ENCODE results near the gene GPX4. TPM values are rescaled to one million over a fixed set of nuclear protein-coding genes. Genes with fewer than 3 reads are reported as not detected.

GPX4 gene
- total and polyA plus RNA-seq, 2 experiments from 2014 or later, result 351 to 573 TPM

DNA sequence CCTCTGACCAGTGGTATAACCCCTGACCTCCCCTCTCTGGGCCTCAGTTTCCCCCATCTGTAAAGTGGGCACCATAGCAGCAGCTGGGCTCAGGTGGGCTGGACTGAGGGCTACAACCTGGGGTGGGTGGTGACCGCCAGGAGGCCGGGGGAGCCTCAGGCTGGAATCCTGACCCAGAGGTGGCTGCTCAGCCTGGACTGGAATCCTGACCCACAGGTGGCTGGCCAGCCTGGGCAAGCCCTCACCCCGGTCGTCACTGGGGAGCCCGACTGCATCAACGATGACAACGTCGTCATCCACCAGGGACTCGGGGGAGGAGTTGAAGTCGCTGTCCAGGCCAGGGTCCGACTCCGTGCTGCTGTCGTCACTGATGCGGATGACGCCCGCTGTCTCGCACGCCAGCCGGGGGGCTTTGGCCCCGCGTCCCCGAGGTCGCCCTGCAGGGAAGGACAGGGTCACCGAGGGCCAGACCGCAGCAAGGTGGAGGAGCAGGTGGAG is 10.2 kb downstream of the GPX4 start:
- Histone ChIP-seq H3F3A (replicated peaks; ENCODE audit: low read depth) (0 out of 2 replicates have a peak, but pooled peaks cover 3% of the 10 kb centered on the region), H2AFZ (no peak overlapping the region), H3K4me3 (no peak overlapping the region), H3K27me3 (ENCODE audit: insufficient read depth) (no peaks in the 10 kb centered on the region), H3K36me3 (ENCODE audit: insufficient read depth) (no peaks in the 10 kb centered on the region), H3K9me2 (ENCODE audit: insufficient read depth) (no peaks in the 10 kb centered on the region), H3K4me2 (no peak overlapping the region; the same call in 1 of the 2 replicates), H4K20me1 (replicated peaks; ENCODE audit: insufficient read depth) (no peaks in the 10 kb centered on the region), H3K27ac (ENCODE audit: low read depth) (0 out of 2 replicates have a peak overlapping the region, but pooled peaks have one; percentile 59), H3K79me2 (replicated peaks; ENCODE audit: insufficient read depth) (no peaks in the 10 kb centered on the region), H3K4me1 (ENCODE audit: insufficient read depth) (no peaks in the 10 kb centered on the region)
- peaks cover 9% of the 10 kb centered on the region for H3K27me3 Mint-ChIP-seq (ENCODE audit: insufficient read depth, low read depth, poor library complexity)
- no peaks in the 10 kb centered on the region for H3K9me3 Mint-ChIP-seq
- H3K36me3 Mint-ChIP-seq (ENCODE audit: low read depth), result peaks cover 10% of the 10 kb centered on the region; the same call in 2 of the 3 replicates
- H3K27ac Mint-ChIP-seq, result no peak overlapping the region
- no peak for ATAC-seq
- no peak for DNase-seq (ENCODE audit: low spot score)
- peaks cover 2% of the 10 kb centered on the region; the same call in 1 of the 3 replicates for H3K4me1 Mint-ChIP-seq
- H3K4me3 Mint-ChIP-seq, result no peak overlapping the region
- no peak for TF ChIP-seq JUNB (IDR thresholded peaks at IDR 0.05; ENCODE audit: unreplicated experiment)
- TF ChIP-seq ZNF331 (CRISPR knock-in tag; IDR thresholded peaks at IDR 0.05; ENCODE audit: low read depth), result no peak
- TF ChIP-seq, protein P1, sequence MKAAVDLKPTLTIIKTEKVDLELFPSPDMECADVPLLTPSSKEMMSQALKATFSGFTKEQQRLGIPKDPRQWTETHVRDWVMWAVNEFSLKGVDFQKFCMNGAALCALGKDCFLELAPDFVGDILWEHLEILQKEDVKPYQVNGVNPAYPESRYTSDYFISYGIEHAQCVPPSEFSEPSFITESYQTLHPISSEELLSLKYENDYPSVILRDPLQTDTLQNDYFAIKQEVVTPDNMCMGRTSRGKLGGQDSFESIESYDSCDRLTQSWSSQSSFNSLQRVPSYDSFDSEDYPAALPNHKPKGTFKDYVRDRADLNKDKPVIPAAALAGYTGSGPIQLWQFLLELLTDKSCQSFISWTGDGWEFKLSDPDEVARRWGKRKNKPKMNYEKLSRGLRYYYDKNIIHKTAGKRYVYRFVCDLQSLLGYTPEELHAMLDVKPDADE (IDR thresholded peaks at IDR 0.05), result no peak
- TF ChIP-seq, protein P2, sequence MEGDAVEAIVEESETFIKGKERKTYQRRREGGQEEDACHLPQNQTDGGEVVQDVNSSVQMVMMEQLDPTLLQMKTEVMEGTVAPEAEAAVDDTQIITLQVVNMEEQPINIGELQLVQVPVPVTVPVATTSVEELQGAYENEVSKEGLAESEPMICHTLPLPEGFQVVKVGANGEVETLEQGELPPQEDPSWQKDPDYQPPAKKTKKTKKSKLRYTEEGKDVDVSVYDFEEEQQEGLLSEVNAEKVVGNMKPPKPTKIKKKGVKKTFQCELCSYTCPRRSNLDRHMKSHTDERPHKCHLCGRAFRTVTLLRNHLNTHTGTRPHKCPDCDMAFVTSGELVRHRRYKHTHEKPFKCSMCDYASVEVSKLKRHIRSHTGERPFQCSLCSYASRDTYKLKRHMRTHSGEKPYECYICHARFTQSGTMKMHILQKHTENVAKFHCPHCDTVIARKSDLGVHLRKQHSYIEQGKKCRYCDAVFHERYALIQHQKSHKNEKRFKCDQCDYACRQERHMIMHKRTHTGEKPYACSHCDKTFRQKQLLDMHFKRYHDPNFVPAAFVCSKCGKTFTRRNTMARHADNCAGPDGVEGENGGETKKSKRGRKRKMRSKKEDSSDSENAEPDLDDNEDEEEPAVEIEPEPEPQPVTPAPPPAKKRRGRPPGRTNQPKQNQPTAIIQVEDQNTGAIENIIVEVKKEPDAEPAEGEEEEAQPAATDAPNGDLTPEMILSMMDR (conservative IDR thresholded peaks at IDR 0.05; ENCODE audit: low read depth in 2 of 2), result no peak
- TF ChIP-seq ZNF114 (CRISPR knock-in tag; IDR thresholded peaks at IDR 0.05), result no peak
- no peak for TF ChIP-seq EZH2phosphoT487 (IDR thresholded peaks at IDR 0.05; ENCODE audit: unreplicated experiment)
- TF ChIP-seq EZH2 (IDR thresholded peaks at IDR 0.05; ENCODE audit: low read depth, unreplicated experiment), result no peak
- TF ChIP-seq STAT1 (IDR thresholded peaks at IDR 0.05; ENCODE audit: unreplicated experiment), result no peak
- TF ChIP-seq, protein P3, sequence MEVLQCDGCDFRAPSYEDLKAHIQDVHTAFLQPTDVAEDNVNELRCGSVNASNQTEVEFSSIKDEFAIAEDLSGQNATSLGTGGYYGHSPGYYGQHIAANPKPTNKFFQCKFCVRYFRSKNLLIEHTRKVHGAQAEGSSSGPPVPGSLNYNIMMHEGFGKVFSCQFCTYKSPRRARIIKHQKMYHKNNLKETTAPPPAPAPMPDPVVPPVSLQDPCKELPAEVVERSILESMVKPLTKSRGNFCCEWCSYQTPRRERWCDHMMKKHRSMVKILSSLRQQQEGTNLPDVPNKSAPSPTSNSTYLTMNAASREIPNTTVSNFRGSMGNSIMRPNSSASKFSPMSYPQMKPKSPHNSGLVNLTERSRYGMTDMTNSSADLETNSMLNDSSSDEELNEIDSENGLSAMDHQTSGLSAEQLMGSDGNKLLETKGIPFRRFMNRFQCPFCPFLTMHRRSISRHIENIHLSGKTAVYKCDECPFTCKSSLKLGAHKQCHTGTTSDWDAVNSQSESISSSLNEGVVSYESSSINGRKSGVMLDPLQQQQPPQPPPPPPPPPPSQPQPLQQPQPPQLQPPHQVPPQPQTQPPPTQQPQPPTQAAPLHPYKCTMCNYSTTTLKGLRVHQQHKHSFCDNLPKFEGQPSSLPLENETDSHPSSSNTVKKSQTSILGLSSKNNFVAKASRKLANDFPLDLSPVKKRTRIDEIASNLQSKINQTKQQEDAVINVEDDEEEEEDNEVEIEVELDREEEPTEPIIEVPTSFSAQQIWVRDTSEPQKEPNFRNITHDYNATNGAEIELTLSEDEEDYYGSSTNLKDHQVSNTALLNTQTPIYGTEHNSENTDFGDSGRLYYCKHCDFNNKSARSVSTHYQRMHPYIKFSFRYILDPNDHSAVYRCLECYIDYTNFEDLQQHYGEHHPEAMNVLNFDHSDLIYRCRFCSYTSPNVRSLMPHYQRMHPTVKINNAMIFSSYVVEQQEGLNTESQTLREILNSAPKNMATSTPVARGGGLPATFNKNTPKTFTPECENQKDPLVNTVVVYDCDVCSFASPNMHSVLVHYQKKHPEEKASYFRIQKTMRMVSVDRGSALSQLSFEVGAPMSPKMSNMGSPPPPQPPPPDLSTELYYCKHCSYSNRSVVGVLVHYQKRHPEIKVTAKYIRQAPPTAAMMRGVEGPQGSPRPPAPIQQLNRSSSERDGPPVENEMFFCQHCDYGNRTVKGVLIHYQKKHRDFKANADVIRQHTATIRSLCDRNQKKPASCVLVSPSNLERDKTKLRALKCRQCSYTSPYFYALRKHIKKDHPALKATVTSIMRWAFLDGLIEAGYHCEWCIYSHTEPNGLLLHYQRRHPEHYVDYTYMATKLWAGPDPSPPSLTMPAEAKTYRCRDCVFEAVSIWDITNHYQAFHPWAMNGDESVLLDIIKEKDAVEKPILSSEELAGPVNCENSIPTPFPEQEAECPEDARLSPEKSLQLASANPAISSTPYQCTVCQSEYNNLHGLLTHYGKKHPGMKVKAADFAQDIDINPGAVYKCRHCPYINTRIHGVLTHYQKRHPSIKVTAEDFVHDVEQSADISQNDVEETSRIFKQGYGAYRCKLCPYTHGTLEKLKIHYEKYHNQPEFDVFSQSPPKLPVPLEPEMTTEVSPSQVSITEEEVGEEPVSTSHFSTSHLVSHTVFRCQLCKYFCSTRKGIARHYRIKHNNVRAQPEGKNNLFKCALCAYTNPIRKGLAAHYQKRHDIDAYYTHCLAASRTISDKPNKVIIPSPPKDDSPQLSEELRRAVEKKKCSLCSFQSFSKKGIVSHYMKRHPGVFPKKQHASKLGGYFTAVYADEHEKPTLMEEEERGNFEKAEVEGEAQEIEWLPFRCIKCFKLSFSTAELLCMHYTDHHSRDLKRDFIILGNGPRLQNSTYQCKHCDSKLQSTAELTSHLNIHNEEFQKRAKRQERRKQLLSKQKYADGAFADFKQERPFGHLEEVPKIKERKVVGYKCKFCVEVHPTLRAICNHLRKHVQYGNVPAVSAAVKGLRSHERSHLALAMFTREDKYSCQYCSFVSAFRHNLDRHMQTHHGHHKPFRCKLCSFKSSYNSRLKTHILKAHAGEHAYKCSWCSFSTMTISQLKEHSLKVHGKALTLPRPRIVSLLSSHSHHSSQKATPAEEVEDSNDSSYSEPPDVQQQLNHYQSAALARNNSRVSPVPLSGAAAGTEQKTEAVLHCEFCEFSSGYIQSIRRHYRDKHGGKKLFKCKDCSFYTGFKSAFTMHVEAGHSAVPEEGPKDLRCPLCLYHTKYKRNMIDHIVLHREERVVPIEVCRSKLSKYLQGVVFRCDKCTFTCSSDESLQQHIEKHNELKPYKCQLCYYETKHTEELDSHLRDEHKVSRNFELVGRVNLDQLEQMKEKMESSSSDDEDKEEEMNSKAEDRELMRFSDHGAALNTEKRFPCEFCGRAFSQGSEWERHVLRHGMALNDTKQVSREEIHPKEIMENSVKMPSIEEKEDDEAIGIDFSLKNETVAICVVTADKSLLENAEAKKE (CRISPR knock-in tag; IDR thresholded peaks at IDR 0.05), result no peak
- TF ChIP-seq NANOG (IDR thresholded peaks at IDR 0.05; ENCODE audit: borderline replicate concordance), result no peak
- TF ChIP-seq CREB1 (CRISPR knock-in tag; IDR thresholded peaks at IDR 0.05; ENCODE audit: low read depth), result no peak
- TF ChIP-seq, protein P4, sequence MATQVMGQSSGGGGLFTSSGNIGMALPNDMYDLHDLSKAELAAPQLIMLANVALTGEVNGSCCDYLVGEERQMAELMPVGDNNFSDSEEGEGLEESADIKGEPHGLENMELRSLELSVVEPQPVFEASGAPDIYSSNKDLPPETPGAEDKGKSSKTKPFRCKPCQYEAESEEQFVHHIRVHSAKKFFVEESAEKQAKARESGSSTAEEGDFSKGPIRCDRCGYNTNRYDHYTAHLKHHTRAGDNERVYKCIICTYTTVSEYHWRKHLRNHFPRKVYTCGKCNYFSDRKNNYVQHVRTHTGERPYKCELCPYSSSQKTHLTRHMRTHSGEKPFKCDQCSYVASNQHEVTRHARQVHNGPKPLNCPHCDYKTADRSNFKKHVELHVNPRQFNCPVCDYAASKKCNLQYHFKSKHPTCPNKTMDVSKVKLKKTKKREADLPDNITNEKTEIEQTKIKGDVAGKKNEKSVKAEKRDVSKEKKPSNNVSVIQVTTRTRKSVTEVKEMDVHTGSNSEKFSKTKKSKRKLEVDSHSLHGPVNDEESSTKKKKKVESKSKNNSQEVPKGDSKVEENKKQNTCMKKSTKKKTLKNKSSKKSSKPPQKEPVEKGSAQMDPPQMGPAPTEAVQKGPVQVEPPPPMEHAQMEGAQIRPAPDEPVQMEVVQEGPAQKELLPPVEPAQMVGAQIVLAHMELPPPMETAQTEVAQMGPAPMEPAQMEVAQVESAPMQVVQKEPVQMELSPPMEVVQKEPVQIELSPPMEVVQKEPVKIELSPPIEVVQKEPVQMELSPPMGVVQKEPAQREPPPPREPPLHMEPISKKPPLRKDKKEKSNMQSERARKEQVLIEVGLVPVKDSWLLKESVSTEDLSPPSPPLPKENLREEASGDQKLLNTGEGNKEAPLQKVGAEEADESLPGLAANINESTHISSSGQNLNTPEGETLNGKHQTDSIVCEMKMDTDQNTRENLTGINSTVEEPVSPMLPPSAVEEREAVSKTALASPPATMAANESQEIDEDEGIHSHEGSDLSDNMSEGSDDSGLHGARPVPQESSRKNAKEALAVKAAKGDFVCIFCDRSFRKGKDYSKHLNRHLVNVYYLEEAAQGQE (IDR thresholded peaks at IDR 0.05; ENCODE audit: unreplicated experiment), result no peak
- no peak for TF ChIP-seq POLR2AphosphoS5 (IDR thresholded peaks at IDR 0.05; ENCODE audit: low read depth)
